ENCODE data around the gene RTF2. TPM values are rescaled to one million over a fixed set of nuclear protein-coding genes. Genes with fewer than 3 reads are reported as not detected.

RTF2 gene
- total and polyA plus RNA-seq, 7 donors: 47.6 to 84.6 (median 62.4) TPM

DNA sequence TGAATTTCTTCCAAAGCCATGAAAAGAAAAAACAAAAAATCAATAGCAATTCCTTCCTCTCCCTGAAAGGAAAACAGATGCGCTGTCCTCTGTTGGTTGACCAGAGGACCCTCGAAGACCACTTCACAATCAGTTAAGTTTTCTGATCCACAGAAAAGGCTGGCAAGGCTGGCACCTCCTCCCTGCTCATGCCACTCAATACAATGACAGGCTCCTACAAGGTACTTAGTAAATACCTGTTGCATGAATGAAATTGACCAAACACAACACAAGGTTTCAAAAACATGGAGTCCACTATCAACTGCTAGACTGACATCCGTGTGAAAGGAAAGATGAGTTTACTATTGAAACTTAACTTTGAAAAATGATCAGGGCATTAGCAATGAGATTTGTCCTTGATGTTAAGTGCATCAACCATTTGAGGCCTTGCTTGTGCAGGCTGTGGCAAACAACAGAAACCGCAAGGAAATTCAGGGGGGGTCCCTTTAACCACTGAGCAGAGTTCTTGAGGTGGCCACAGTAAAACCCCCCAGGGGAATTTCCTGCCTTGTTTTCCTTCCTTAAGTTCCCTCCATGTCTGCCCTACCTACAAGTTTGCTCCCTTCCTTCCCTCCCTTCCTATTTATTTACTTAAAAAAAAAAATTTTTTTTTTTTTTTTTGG is 27.9 kb upstream of the RTF2 start:
- no peak overlapping the region for H3K4me3 ChIP-seq
- H3K9me3 ChIP-seq: no peaks in the 10 kb centered on the region
- peak overlapping the region in 3 of 4 donors; percentile 31 to 74 (median 51) for H3K27ac ChIP-seq
- peaks cover 0 to 10% (median 0%) of the 10 kb centered on the region in 4 donors for H3K4me1 ChIP-seq
- WGBS, 2 donors: 55 to 80% methylated on average over 4 of the region's 4 CpGs
- H3K36me3 ChIP-seq: no peaks in the 10 kb centered on the region
- DNase-seq: peak; percentile 22
- intact Hi-C loops (cut with DNase I): no loop called here
- H3K27me3 ChIP-seq: no peaks in the 10 kb centered on the region
- TF ChIP-seq EP300 (IDR thresholded peaks at IDR 0.05): no peak
- no peak for TF ChIP-seq POLR2A (IDR thresholded peaks at IDR 0.05)
- TF ChIP-seq POLR2AphosphoS5 (IDR thresholded peaks at IDR 0.05): no peak
- TF ChIP-seq, protein P1, sequence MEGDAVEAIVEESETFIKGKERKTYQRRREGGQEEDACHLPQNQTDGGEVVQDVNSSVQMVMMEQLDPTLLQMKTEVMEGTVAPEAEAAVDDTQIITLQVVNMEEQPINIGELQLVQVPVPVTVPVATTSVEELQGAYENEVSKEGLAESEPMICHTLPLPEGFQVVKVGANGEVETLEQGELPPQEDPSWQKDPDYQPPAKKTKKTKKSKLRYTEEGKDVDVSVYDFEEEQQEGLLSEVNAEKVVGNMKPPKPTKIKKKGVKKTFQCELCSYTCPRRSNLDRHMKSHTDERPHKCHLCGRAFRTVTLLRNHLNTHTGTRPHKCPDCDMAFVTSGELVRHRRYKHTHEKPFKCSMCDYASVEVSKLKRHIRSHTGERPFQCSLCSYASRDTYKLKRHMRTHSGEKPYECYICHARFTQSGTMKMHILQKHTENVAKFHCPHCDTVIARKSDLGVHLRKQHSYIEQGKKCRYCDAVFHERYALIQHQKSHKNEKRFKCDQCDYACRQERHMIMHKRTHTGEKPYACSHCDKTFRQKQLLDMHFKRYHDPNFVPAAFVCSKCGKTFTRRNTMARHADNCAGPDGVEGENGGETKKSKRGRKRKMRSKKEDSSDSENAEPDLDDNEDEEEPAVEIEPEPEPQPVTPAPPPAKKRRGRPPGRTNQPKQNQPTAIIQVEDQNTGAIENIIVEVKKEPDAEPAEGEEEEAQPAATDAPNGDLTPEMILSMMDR (IDR thresholded peaks at IDR 0.05): no peak

DNA sequence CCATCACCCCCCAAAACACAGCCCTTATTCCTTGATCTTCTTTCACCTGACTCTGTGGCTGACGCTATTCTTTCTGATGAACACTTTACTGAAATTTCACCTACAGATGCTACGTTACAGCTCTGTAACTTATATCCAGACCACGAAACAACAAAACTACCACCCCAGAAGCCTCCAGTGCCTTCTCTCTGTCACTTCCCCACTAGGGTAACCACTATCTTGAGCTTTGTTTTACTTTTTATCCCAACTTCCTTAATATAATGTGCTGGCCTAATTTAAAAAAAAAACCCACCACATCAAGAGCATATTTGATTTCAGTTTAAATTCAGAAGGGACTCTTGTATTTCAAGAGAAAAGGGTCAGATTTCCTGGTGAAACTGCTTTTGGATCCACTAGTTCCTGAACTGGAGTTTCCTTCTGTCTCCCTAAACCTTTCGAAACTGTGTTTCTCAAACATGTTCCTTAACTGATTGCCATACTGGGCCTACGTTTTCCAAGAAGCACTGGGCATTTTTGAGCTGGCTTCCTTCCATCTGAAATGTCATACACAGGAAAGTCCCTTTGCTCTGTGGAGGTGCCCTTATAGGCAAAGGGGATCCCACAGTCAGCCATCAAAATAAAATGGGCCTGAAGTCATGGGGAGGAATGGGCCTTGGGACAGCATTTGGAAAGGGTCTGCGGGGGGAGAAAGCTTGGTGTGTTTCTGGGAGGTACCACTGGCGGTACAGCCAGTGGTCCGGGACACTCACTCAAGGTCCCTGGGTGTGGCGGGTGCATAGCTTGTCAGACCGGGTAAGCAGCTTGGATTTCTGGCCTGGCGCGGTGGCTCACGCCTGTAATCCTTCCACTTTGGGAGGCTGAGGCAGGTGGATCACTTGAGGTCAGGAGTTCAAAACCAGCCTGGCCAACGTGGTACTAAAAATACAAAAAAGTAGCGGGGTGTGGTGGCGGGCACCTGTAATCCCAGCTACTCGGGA is 25.8 kb upstream of the RTF2 start:
- Histone ChIP-seq H3K36me3 (no peaks in the 10 kb centered on the region), H3K27me3 (no peaks in the 10 kb centered on the region), H3K27ac (peak overlapping the region in 1 of 4 donors; percentile 35), H3K9me3 (no peaks in the 10 kb centered on the region), H3K4me1 (peaks cover 0 to 10% (median 0%) of the 10 kb centered on the region in 4 donors), H3K4me3 (no peak overlapping the region)
- 81 to 84% methylated on average over 17 of the region's 17 CpGs for WGBS, 2 donors
- intact Hi-C loops (cut with DNase I): no loop called here
- TF ChIP-seq, protein P1 (IDR thresholded peaks at IDR 0.05): no peak
- no peak for TF ChIP-seq POLR2AphosphoS5 (IDR thresholded peaks at IDR 0.05)
- DNase-seq: peak; percentile 39

DNA sequence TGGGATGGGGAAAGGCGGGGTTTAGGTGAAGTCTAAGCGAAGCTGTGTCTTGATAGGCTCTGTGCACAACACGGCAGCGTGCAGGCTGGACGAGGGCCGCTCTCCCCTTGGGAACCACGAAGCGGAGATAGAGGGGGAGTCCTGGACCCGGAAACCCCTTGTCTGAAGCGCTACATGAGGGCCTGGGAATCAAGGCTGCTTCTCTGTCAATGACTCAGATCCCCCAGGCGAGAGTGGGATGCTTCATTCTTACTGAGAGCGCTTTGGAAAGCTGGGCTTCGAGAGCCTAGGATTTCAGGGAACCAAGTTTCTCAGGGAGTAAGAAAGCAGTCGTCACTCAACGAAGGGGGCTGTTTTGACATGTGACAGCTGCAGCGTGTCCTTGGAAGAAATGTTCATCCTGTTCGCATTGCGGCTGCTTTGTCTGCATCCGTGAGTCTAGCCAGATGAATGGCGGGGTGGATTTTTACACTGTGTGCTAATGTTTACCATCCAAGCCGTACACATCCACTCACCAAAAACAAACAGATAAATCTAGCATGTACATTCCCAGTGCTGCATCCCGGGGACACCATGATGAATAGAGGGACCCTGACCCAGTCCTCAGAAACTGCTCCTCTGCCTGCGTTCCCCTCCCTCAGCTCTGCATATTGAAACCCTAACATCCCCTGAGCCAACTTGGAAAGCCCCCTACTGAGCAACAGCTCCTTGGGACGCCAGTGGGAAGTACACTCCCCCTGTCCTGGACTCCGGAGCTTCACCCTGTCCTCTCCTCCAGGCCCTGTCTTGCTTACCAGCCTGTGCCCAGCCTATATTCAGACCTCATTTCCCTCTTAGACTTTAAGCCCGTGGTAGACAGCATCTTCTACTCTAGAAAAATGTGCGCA is 24.5 kb upstream of the RTF2 start:
- Histone ChIP-seq H3K4me3 (no peak overlapping the region), H3K36me3 (no peaks in the 10 kb centered on the region), H3K27me3 (no peaks in the 10 kb centered on the region), H3K9me3 (no peaks in the 10 kb centered on the region), H3K4me1 (peaks cover 0 to 10% (median 0%) of the 10 kb centered on the region in 4 donors), H3K27ac (peak overlapping the region in 3 of 4 donors; percentile 18 to 53 (median 32))
- peak; percentile 67 for DNase-seq
- TF ChIP-seq POLR2AphosphoS5 (IDR thresholded peaks at IDR 0.05) (no peak), POLR2A (IDR thresholded peaks at IDR 0.05) (no peak), EP300 (IDR thresholded peaks at IDR 0.05) (no peak)
- TF ChIP-seq, protein P1 (IDR thresholded peaks at IDR 0.05): peak in 1 of 4 experiments; percentile 5
- intact Hi-C loops (cut with DNase I): no loop called here
- 54 to 70% methylated on average over 27 of the region's 27 CpGs for WGBS, 2 donors

DNA sequence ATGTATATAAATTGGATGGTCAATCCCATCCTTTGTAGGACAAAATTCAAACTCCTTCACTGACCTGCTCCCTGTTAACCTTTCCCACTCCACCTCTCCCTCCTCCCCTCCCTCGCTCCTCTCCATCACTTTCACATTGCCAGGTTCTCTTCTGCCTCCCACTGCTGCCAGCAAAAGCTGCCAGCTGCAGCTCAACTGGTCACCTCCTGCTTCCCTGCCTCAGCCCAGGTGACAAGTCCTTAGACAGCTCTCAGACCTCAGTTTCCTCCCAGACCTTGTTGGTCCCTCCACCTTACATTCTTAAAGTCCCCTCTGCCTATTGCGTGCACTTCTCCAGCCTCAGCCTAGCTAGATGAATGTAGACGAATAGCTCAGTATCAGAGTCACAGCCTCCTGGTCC is 23.3 kb upstream of the RTF2 start:
- intact Hi-C loops (cut with DNase I): no loop called here
- H3K27me3 ChIP-seq: no peaks in the 10 kb centered on the region
- no peaks in the 10 kb centered on the region for H3K9me3 ChIP-seq
- no peaks in the 10 kb centered on the region for H3K36me3 ChIP-seq
- TF ChIP-seq, protein P1 (IDR thresholded peaks at IDR 0.05): no peak
- no peak for TF ChIP-seq EP300 (IDR thresholded peaks at IDR 0.05)
- TF ChIP-seq POLR2A (IDR thresholded peaks at IDR 0.05): no peak
- TF ChIP-seq POLR2AphosphoS5 (IDR thresholded peaks at IDR 0.05): no peak
- 92 to 93% methylated on average over 3 of the region's 3 CpGs for WGBS, 2 donors
- H3K27ac ChIP-seq: no peak overlapping the region
- H3K4me1 ChIP-seq: peaks cover 0 to 2% (median 0%) of the 10 kb centered on the region in 4 donors
- H3K4me3 ChIP-seq: no peak overlapping the region
- DNase-seq: peak; percentile 25

Data from sigmoid colon (tissue), 7 donors.